H1 (cell line): ENCODE data around the gene FSCN2. TPM values are rescaled to one million over a fixed set of nuclear protein-coding genes. Genes with fewer than 3 reads are reported as not detected.

Source experiments
- CTCF ChIA-PET: fragments of 300-600 bp; sonication (Branson Sonifier 250); formaldehyde crosslinking; loops from one replicate; lab custom pipeline; 2021; ENCODE audit not compliant: partially characterized antibody; lab: Charles Lee
- POLR2A ChIA-PET: fragments of 300-600 bp; sonication (Branson Sonifier 250); formaldehyde crosslinking; loops from one replicate; lab custom pipeline; 2021; ENCODE audit warnings: inconsistent platforms; ENCODE audit not compliant: partially characterized antibody; lab: Charles Lee
- DNase-seq, 2 experiments: peaks; one replicate each; pipeline versions ENCODE4 v3.0.0 to v3.0.0-alpha.2; 2010 to 2022; ENCODE audit warnings: low spot score in 2 of 2, low read depth in 1 of 2, mixed read lengths in 1 of 2
- FAIRE-seq: peaks from 2 replicates; lab custom pipeline; 2011; peaks lifted over from hg19 to GRCh38; lab: Jason Lieb, UNC
- H2AFZ ChIP-seq: 2 replicates; pipeline ENCODE4 v1.8.1; 2012; ENCODE audit warnings: low read length, inconsistent platforms
- H2AK5ac ChIP-seq: 2 replicates; pipeline ENCODE4 v1.6.1; 2013; ENCODE audit warnings: low read depth, low read length
- H2BK120ac ChIP-seq: replicated peaks from 2 replicates; pipeline ENCODE3; 2013; ENCODE audit warnings: low read depth, low read length, inconsistent platforms
- H2BK12ac ChIP-seq: 2 replicates; pipeline ENCODE4 v1.6.1; 2013; ENCODE audit warnings: low read depth, low read length
- H2BK15ac ChIP-seq: 2 replicates; pipeline ENCODE4 v1.6.1; 2013; ENCODE audit warnings: low read length
- H2BK20ac ChIP-seq: 2 replicates; pipeline ENCODE4 v1.6.1; 2013; ENCODE audit warnings: low read length
- H2BK5ac ChIP-seq: 2 replicates; pipeline ENCODE4 v1.6.1; 2013; ENCODE audit warnings: low read depth, low read length
- H3K14ac ChIP-seq: 2 replicates; pipeline ENCODE4 v1.6.1; 2013; ENCODE audit warnings: inconsistent platforms; ENCODE audit not compliant: insufficient read length
- H3K18ac ChIP-seq: 2 replicates; pipeline ENCODE4 v1.6.1; 2013; ENCODE audit warnings: low read length; ENCODE audit errors: extremely low read depth
- H3K23ac ChIP-seq: 2 replicates; pipeline ENCODE4 v1.6.1; 2013; ENCODE audit warnings: inconsistent platforms; ENCODE audit not compliant: insufficient read length
- H3K23me2 ChIP-seq: 2 replicates; pipeline ENCODE4 v1.6.1; 2013; ENCODE audit warnings: low read depth, low read length
- H3K27ac ChIP-seq: 2 replicates; pipeline ENCODE4 v1.6.1; 2011; ENCODE audit warnings: low read depth, low read length, inconsistent platforms
- H3K27me3 ChIP-seq, 4 experiments: replicated peaks in 1 of 4; 1 replicate in 1 of 4; 2 replicates in 3 of 4; pipeline versions ENCODE4 v1.6.1 to v1.8.1; 2011 to 2013; ENCODE audit warnings: low read length in 3 of 4, mild to moderate bottlenecking in 3 of 4, inconsistent platforms in 2 of 4, mixed read lengths in 2 of 4, moderate library complexity in 1 of 4; ENCODE audit not compliant: control insufficient read depth in 3 of 4, insufficient read depth in 3 of 4; ENCODE audit errors: extremely low read depth in 1 of 4
- H3K36me3 ChIP-seq, 4 experiments: 2 replicates each; pipeline versions ENCODE4 v1.6.1 to v1.8.1; 2011 to 2013; ENCODE audit warnings: mild to moderate bottlenecking in 4 of 4, low read length in 3 of 4, moderate library complexity in 2 of 4, control low read depth in 1 of 4, inconsistent platforms in 1 of 4; ENCODE audit not compliant: insufficient read depth in 4 of 4, control insufficient read depth in 2 of 4
- H3K4ac ChIP-seq: replicated peaks from 2 replicates; pipeline ENCODE3; 2013; ENCODE audit warnings: low read length, low read depth, mixed read lengths, inconsistent platforms; ENCODE audit not compliant: insufficient read length
- H3K4me1 ChIP-seq, 4 experiments: replicated peaks in 1 of 4; 1 replicate in 1 of 4; 2 replicates in 3 of 4; pipeline versions ENCODE4 v1.6.1 to v1.8.1; 2011 to 2013; ENCODE audit warnings: low read length in 3 of 4, inconsistent platforms in 2 of 4, mixed read lengths in 1 of 4; ENCODE audit not compliant: insufficient read depth in 4 of 4, control insufficient read depth in 3 of 4
- H3K4me2 ChIP-seq, 2 experiments: 2 replicates each; pipeline versions ENCODE4 v1.6.1 to v1.8.1; 2011 to 2013; ENCODE audit warnings: low read depth in 2 of 2, low read length in 2 of 2, control low read depth in 1 of 2, inconsistent platforms in 1 of 2, mild to moderate bottlenecking in 1 of 2; ENCODE audit not compliant: insufficient read depth in 1 of 2
- H3K4me3 ChIP-seq, 4 experiments: fragments of 200-600, 300-600 bp in 1 of 4; sonication (generic), shearing (Covaris generic), sonication (Bioruptor Twin) in 1 of 4; 2 replicates each; pipeline versions ENCODE4 v1.5.1 to v1.8.1; 2011 to 2016; ENCODE audit warnings: low read length in 4 of 4, low read depth in 3 of 4, control low read depth in 2 of 4, inconsistent platforms in 2 of 4, mild to moderate bottlenecking in 2 of 4, mixed read lengths in 1 of 4, moderate library complexity in 1 of 4; ENCODE audit not compliant: insufficient read depth in 2 of 4; ENCODE audit errors: extremely low read depth in 1 of 4
- H3K56ac ChIP-seq: replicated peaks from 2 replicates; pipeline ENCODE3; 2013; ENCODE audit warnings: low read depth, mild to moderate bottlenecking, mixed read lengths, low read length, inconsistent platforms; ENCODE audit not compliant: insufficient read length
- H3K79me1 ChIP-seq: 2 replicates; pipeline ENCODE4 v1.6.1; 2013; ENCODE audit warnings: low read depth, low read length, control low read depth
- H3K79me2 ChIP-seq, 2 experiments: 2 replicates each; pipeline versions ENCODE4 v1.6.1 to v1.8.1; 2012 to 2013; ENCODE audit warnings: low read length in 2 of 2, mild to moderate bottlenecking in 2 of 2, inconsistent platforms in 1 of 2; ENCODE audit not compliant: insufficient read depth in 2 of 2, control insufficient read depth in 1 of 2
- H3K9ac ChIP-seq, 4 experiments: replicated peaks in 1 of 4; 1 replicate in 1 of 4; 2 replicates in 3 of 4; pipeline versions ENCODE4 v1.6.1 to v1.8.1; 2011 to 2013; ENCODE audit warnings: low read depth in 3 of 4, low read length in 3 of 4, control low read depth in 2 of 4, mild to moderate bottlenecking in 2 of 4, moderate library complexity in 2 of 4, inconsistent platforms in 1 of 4; ENCODE audit errors: extremely low read depth in 1 of 4
- H3K9me3 ChIP-seq, 2 experiments: 2 replicates each; pipeline versions ENCODE4 v1.6.1 to v1.8.1; 2012 to 2013; ENCODE audit warnings: mild to moderate bottlenecking in 2 of 2, moderate library complexity in 2 of 2, control low read depth in 1 of 2, inconsistent platforms in 1 of 2, low read depth in 1 of 2, low read length in 1 of 2, mixed read lengths in 1 of 2; ENCODE audit not compliant: insufficient read depth in 2 of 2
- H4K20me1 ChIP-seq, 2 experiments: replicated peaks in 1 of 2; 2 replicates each; pipeline versions ENCODE3 to v1.8.1; 2011 to 2013; ENCODE audit warnings: inconsistent platforms in 2 of 2, low read length in 2 of 2, mild to moderate bottlenecking in 1 of 2; ENCODE audit not compliant: insufficient read depth in 2 of 2, control insufficient read depth in 1 of 2
- H4K5ac ChIP-seq: 2 replicates; pipeline ENCODE4 v1.6.1; 2013; ENCODE audit warnings: low read length, low read depth, mixed read lengths, inconsistent platforms; ENCODE audit not compliant: insufficient read length
- H4K8ac ChIP-seq: 2 replicates; pipeline ENCODE4 v1.8.0; 2013; ENCODE audit warnings: mild to moderate bottlenecking, moderate library complexity, low read length, inconsistent platforms; ENCODE audit not compliant: insufficient read depth; ENCODE audit errors: extremely low read depth
- H4K91ac ChIP-seq: replicated peaks from 2 replicates; pipeline ENCODE3; 2013; ENCODE audit warnings: low read length, mixed read lengths, inconsistent platforms; ENCODE audit not compliant: insufficient read length
- WGBS, 2 experiments: shearing (Covaris generic) in 1 of 2; methylation state at CpG; one replicate each; pipeline versions ENCODE4 v1.1.6 to v1.1.7; 2013 to 2015; ENCODE audit warnings: low lambda C conversion rate in 2 of 2, mixed read lengths in 2 of 2, inconsistent platforms in 1 of 2, low coverage in 1 of 2, missing lambda C conversion rate in 1 of 2; ENCODE audit not compliant: insufficient replicate concordance in 2 of 2, insufficient coverage in 1 of 2, insufficient read length in 1 of 2; ENCODE audit errors: extremely low coverage in 1 of 2, missing lambda C conversion rate in 1 of 2; 5-methylcytosine and 5-hydroxymethylcytosine counted together
- polyA plus RNA-seq, 7 experiments: library from polyadenylated mRNA; depleted of rRNA in 3 of 7; stranded (reverse) in 5 of 7; unstranded in 2 of 7; fragments of >200 nt in 5 of 7; fragments of 200-250 nt in 2 of 7; gene quantifications; 1 replicate in 5 of 7; 2 replicates in 1 of 7; 4 replicates in 1 of 7; pipeline versions ENCODE4 v1.2.1 to v1.2.3, GENCODE V29; 2011 to 2013; ENCODE audit warnings: missing spikeins in 2 of 7, mixed read lengths in 2 of 7
- total RNA-seq: library from RNA; stranded (reverse); fragmentation: NEBNext Ultra II Directional; extraction: Animal tissue kit (Norgen Biotek cat#: 25700); gene quantifications from 2 replicates; pipeline ENCODE4 v1.2.1, GENCODE V29; 2021
- TF ChIP-seq, protein P1 (sequence below), 3 experiments: IDR thresholded peaks; 1 replicate in 2 of 3; 2 replicates in 1 of 3; pipeline versions ENCODE4 v1.5.1 to v1.6.1; 2011; ENCODE audit warnings: low read length in 3 of 3, mild to moderate bottlenecking in 3 of 3, inconsistent platforms in 2 of 3, low read depth in 1 of 3, moderate library complexity in 1 of 3; ENCODE audit not compliant: insufficient read depth in 1 of 3; ENCODE audit errors: control extremely low read depth in 1 of 3

FSCN2 gene
- total and polyA plus RNA-seq, 2 of the 8 experiments (the other 6 are each of a cell fraction or from before 2014, with no cell fraction given), result 0.18 to 0.30 TPM

DNA sequence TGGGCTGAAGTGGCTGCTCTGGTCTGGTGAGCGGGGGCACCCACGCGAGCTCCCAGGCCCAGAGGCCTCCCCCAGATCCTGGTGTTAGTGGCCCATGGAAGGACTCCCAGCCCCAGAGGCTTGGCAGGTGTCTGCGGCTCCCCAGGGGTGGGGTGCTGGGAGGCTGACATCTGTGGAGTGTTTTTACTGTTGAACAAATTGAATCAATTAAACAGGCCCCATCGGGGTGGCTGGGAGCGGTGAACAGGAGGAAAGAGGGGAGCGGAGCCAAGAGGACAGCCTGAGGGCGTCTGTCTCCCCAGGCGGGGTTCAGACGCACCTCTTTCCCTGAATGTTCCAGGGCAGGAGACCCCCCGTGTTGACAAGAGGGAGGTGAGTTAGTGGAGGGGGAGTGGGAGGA is 45.5 kb upstream of the FSCN2 start:
- Histone ChIP-seq H3K79me1 (no peaks in the 10 kb centered on the region), H3K56ac (no peak overlapping the region), H4K8ac (no peak overlapping the region; the same call in 1 of the 2 replicates), H2BK5ac (no peak overlapping the region), H3K4ac (no peak overlapping the region), H3K14ac (no peak overlapping the region), H3K79me2 (no peaks in the 10 kb centered on the region), H3K23me2 (peaks cover 9% of the 10 kb centered on the region; the same call in 1 of the 2 replicates), H2BK12ac (0 out of 2 replicates have a peak overlapping the region, but pooled peaks have one; percentile 14), H3K27ac (no peak overlapping the region), H4K5ac (no peak overlapping the region), H3K36me3 (no peaks in the 10 kb centered on the region), H2AFZ (no peak overlapping the region), H3K4me1 (peaks cover 0 to 17% (median 8%) of the 10 kb centered on the region in 4 experiments; a peak in 4 of 7 replicates), H4K20me1 (no peaks in the 10 kb centered on the region), H4K91ac (no peak overlapping the region), H3K9ac (no peak overlapping the region), H3K27me3 (peaks cover 18 to 51% (median 48%) of the 10 kb centered on the region in 4 experiments), H2BK120ac (no peak overlapping the region), H3K4me2 (no peak overlapping the region; a peak in 1 of 4 replicates), H3K9me3 (peaks cover 0 to 5% of the 10 kb centered on the region in 2 experiments; a peak in 1 of 4 replicates), H3K18ac (no peak overlapping the region), H3K23ac (no peak overlapping the region), H3K4me3 (no peak overlapping the region), H2AK5ac (no peak overlapping the region), H2BK20ac (no peak overlapping the region), H2BK15ac (no peak overlapping the region)
- CTCF ChIA-PET, result interaction anchor here (1.0 to 5.4 kb wide), 10 partner anchors 10 to 228 kb away, joined by 3 to 50 read pairs (median 6); no protein-coding TSS in a partner anchor
- POLR2A ChIA-PET, result interaction anchor here (1.5 to 35.8 kb wide), 3 partner anchors 8 to 33 kb away, joined by 4 to 1004 read pairs (median 7); partner anchors contain the start of genes ACTG1 and FSCN2
- FAIRE-seq, result no peak
- 88% methylated on average over 7 of the region's 11 CpGs; no CpG with 5 or more reads in 1 of the 2 experiments for WGBS, 2 experiments
- TF ChIP-seq, protein P1, sequence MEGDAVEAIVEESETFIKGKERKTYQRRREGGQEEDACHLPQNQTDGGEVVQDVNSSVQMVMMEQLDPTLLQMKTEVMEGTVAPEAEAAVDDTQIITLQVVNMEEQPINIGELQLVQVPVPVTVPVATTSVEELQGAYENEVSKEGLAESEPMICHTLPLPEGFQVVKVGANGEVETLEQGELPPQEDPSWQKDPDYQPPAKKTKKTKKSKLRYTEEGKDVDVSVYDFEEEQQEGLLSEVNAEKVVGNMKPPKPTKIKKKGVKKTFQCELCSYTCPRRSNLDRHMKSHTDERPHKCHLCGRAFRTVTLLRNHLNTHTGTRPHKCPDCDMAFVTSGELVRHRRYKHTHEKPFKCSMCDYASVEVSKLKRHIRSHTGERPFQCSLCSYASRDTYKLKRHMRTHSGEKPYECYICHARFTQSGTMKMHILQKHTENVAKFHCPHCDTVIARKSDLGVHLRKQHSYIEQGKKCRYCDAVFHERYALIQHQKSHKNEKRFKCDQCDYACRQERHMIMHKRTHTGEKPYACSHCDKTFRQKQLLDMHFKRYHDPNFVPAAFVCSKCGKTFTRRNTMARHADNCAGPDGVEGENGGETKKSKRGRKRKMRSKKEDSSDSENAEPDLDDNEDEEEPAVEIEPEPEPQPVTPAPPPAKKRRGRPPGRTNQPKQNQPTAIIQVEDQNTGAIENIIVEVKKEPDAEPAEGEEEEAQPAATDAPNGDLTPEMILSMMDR (IDR thresholded peaks at IDR 0.05; ENCODE audit: control extremely low read depth in 1 of 3, insufficient read depth in 1 of 3, low read depth in 1 of 3, low read length in 3 of 3), result no peak
- DNase-seq, result no peak
